Suprapubic skin (tissue), 4 donors: Measurements from ENCODE around the gene MAP4. TPM values are rescaled to one million over a fixed set of nuclear protein-coding genes. Genes with fewer than 3 reads are reported as not detected.

Experiments
- DNase-seq, 2 donors: peaks; one replicate each; pipeline ENCODE4 v3.0.0-alpha.2; 2019; ENCODE audit warnings: low spot score in 2 of 2
- H3K27ac ChIP-seq: fragments of 200-600 bp; sonication (generic); one replicate; pipeline ENCODE4 v1.5.1; 2019
- H3K27me3 ChIP-seq: fragments of 200-600 bp; sonication (generic); one replicate; pipeline ENCODE4 v1.5.1; 2019
- H3K36me3 ChIP-seq: fragments of 200-600 bp; sonication (generic); one replicate; pipeline ENCODE4 v1.5.1; 2019
- H3K4me1 ChIP-seq: fragments of 200-600 bp; sonication (generic); one replicate; pipeline ENCODE4 v1.5.1; 2019
- H3K4me3 ChIP-seq: fragments of 200-600 bp; sonication (generic); one replicate; pipeline ENCODE4 v1.5.1; 2019; ENCODE audit warnings: mild to moderate bottlenecking
- H3K9me3 ChIP-seq: fragments of 200-600 bp; sonication (generic); one replicate; pipeline ENCODE4 v1.5.1; 2019
- CTCF ChIP-seq, 2 donors: fragments of 200-600 bp in 1 of 2; fragments of 450-650 bp in 1 of 2; sonication (generic) in 1 of 2; IDR thresholded peaks; one replicate each; pipeline ENCODE4 v1.5.1; 2016 to 2019; ENCODE audit warnings: antibody characterized with exemption in 2 of 2, mild to moderate bottlenecking in 1 of 2, moderate library complexity in 1 of 2
- EP300 ChIP-seq: sonication (generic); formaldehyde crosslinking; IDR thresholded peaks from one replicate; pipeline ENCODE4 v1.6.1; 2017; ENCODE audit warnings: antibody characterized with exemption
- POLR2A ChIP-seq, 2 donors: fragments of 450-650 bp; IDR thresholded peaks; one replicate each; pipeline ENCODE4 v1.6.1; 2017; ENCODE audit warnings: antibody characterized with exemption in 2 of 2, mild to moderate bottlenecking in 2 of 2, moderate library complexity in 2 of 2
- POLR2AphosphoS5 ChIP-seq, 3 donors: sonication (generic); formaldehyde crosslinking; IDR thresholded peaks; one replicate each; pipeline ENCODE4 v1.6.1; 2017; ENCODE audit warnings: antibody characterized with exemption in 3 of 3
- WGBS: methylation state at CpG from one replicate; pipeline ENCODE4 v1.1.5; 2018; 5-methylcytosine and 5-hydroxymethylcytosine counted together
- total RNA-seq, 4 donors: library from RNA; depleted of rRNA; stranded (reverse); fragments of >200 nt; gene quantifications; one replicate each; pipeline ENCODE4 v1.1.0, GENCODE V29; 2016

Gene MAP4
- total RNA-seq, 4 donors from 2014 or later, result 132 to 162 (median 144) TPM

GRCh38 chr3:47976135-47976732 is 40.0 kb downstream of the MAP4 start:
- Histone ChIP-seq H3K4me1 (no peaks in the 10 kb centered on the region), H3K27me3 (no peaks in the 10 kb centered on the region), H3K9me3 (no peaks in the 10 kb centered on the region), H3K4me3 (no peak overlapping the region), H3K27ac (no peak overlapping the region), H3K36me3 (peaks cover 2% of the 10 kb centered on the region)
- DNase-seq, result no peak
- 76% methylated on average over 3 of the region's 3 CpGs for WGBS
- TF ChIP-seq EP300, result no peak
- TF ChIP-seq POLR2AphosphoS5 (IDR thresholded peaks at IDR 0.05), result no peak
- no peak for TF ChIP-seq POLR2A (IDR thresholded peaks at IDR 0.05)
- TF ChIP-seq CTCF (IDR thresholded peaks at IDR 0.05), result no peak

GRCh38 chr3:47974974-47975470 is 41.2 kb downstream of the MAP4 start:
- DNase-seq, result no peak
- 88% methylated on average over 4 of the region's 4 CpGs for WGBS
- H3K4me1 ChIP-seq, result no peaks in the 10 kb centered on the region
- no peak overlapping the region for H3K27ac ChIP-seq
- H3K36me3 ChIP-seq, result peaks cover 5% of the 10 kb centered on the region
- H3K27me3 ChIP-seq, result no peaks in the 10 kb centered on the region
- TF ChIP-seq POLR2AphosphoS5 (IDR thresholded peaks at IDR 0.05) (no peak), POLR2A (IDR thresholded peaks at IDR 0.05) (no peak), CTCF (IDR thresholded peaks at IDR 0.05) (no peak), EP300 (no peak)
- H3K4me3 ChIP-seq, result no peak overlapping the region
- no peaks in the 10 kb centered on the region for H3K9me3 ChIP-seq

GRCh38 chr3:47971081-47971480 is 45.1 kb downstream of the MAP4 start:
- TF ChIP-seq POLR2A (IDR thresholded peaks at IDR 0.05), result no peak
- TF ChIP-seq EP300, result no peak
- no peak for TF ChIP-seq CTCF (IDR thresholded peaks at IDR 0.05)
- no peak for TF ChIP-seq POLR2AphosphoS5 (IDR thresholded peaks at IDR 0.05)
- WGBS, result 71% methylated on average over 3 of the region's 3 CpGs
- peaks cover 3% of the 10 kb centered on the region for H3K36me3 ChIP-seq
- DNase-seq, result no peak
- H3K27me3 ChIP-seq, result no peaks in the 10 kb centered on the region
- no peaks in the 10 kb centered on the region for H3K4me1 ChIP-seq
- no peak overlapping the region for H3K27ac ChIP-seq
- no peaks in the 10 kb centered on the region for H3K9me3 ChIP-seq
- H3K4me3 ChIP-seq, result no peak overlapping the region

- Histone ChIP-seq H3K27me3 (no peaks in the 10 kb centered on the region), H3K4me1 (peaks cover 20% of the 10 kb centered on the region), H3K4me3 (no peak overlapping the region), H3K9me3 (no peaks in the 10 kb centered on the region), H3K36me3 (no peaks in the 10 kb centered on the region), H3K27ac (no peak overlapping the region)
- no peak for DNase-seq
- no peak for TF ChIP-seq POLR2AphosphoS5 (IDR thresholded peaks at IDR 0.05)
- no peak for TF ChIP-seq CTCF (IDR thresholded peaks at IDR 0.05)
- TF ChIP-seq POLR2A (IDR thresholded peaks at IDR 0.05), result no peak
- TF ChIP-seq EP300, result no peak
- WGBS, result 95% methylated on average over 4 of the region's 4 CpGs
Measured at GRCh38 chr3:47964740-47965139, 51.5 kb downstream of the MAP4 start.

GRCh38 chr3:47961815-47962606 is 54.2 kb downstream of the MAP4 start:
- no peak for TF ChIP-seq POLR2A (IDR thresholded peaks at IDR 0.05)
- TF ChIP-seq POLR2AphosphoS5 (IDR thresholded peaks at IDR 0.05), result no peak
- TF ChIP-seq EP300, result no peak
- H3K4me3 ChIP-seq, result no peak overlapping the region
- 20% methylated on average over 5 of the region's 5 CpGs for WGBS
- peaks cover 20% of the 10 kb centered on the region for H3K4me1 ChIP-seq
- H3K27ac ChIP-seq, result no peak overlapping the region
- DNase-seq, result no peak
- no peaks in the 10 kb centered on the region for H3K27me3 ChIP-seq
- H3K36me3 ChIP-seq, result no peaks in the 10 kb centered on the region
- H3K9me3 ChIP-seq, result no peaks in the 10 kb centered on the region
